ELF-1 (cell line): ENCODE data around the gene TNPO2.
"Not testable (repeated sequence)": the region's sequence is repeated elsewhere in the genome, so short reads cannot be mapped to it uniquely, and the experiment has no call there.

Experiments
- DNase-seq: peaks from one replicate; pipeline ENCODE4 v3.0.0-alpha.2; 2016; ENCODE audit warnings: low read depth, low spot score

TNPO2 gene

GRCh38 chr19:12737835-12738351 lies 14.2 kb upstream of the TNPO2 start:
- no peak for DNase-seq

GRCh38 chr19:12736995-12737834 lies 13.5 kb upstream of the TNPO2 start, which contains the start of gene GET3:
Gene GET3 (plus strand): TSS chr19:12737497. CDS start chr19:12737506, 9 bp downstream.
- DNase-seq, result peak; percentile 100

GRCh38 chr19:12733369-12734214 lies 9.9 kb upstream of the TNPO2 start:
- DNase-seq, result peak; percentile 34

GRCh38 chr19:12731337-12731736 lies 7.6 kb upstream of the TNPO2 start:
- no peak for DNase-seq

GRCh38 chr19:12730064-12730463 lies 6.3 kb upstream of the TNPO2 start:
- no peak for DNase-seq

GRCh38 chr19:12727745-12728433 lies 4.2 kb upstream of the TNPO2 start:
- DNase-seq, result no peak

GRCh38 chr19:12726988-12727316 lies 3.2 kb upstream of the TNPO2 start:
- DNase-seq, result no peak

GRCh38 chr19:12725612-12726011 lies 1.9 kb upstream of the TNPO2 start:
- DNase-seq, result not testable (repeated sequence)

- DNase-seq, result no peak
Observed at GRCh38 chr19:12723381-12723640, 421 bp downstream of the TNPO2 start.

GRCh38 chr19:12722566-12723380 lies 959 bp downstream of the TNPO2 start:
- DNase-seq, result peak; percentile 98

- DNase-seq, result peak; percentile 66
Observed at GRCh38 chr19:12721656-12722565, 1.8 kb downstream of the TNPO2 start.

GRCh38 chr19:12720851-12721655 lies 2.7 kb downstream of the TNPO2 start:
- peak; percentile 27 for DNase-seq

GRCh38 chr19:12720296-12720695 lies 3.4 kb downstream of the TNPO2 start:
- no peak for DNase-seq

GRCh38 chr19:12715929-12716328 lies 7.8 kb downstream of the TNPO2 start:
- DNase-seq, result no peak

GRCh38 chr19:12715102-12715501 lies 8.6 kb downstream of the TNPO2 start:
- DNase-seq, result no peak

GRCh38 chr19:12713304-12713703 lies 10.4 kb downstream of the TNPO2 start:
- DNase-seq, result not testable (repeated sequence)

GRCh38 chr19:12712077-12712476 lies 11.7 kb downstream of the TNPO2 start:
- not testable (repeated sequence) for DNase-seq

- DNase-seq, result no peak
Observed at GRCh38 chr19:12711187-12711586, 12.5 kb downstream of the TNPO2 start.

- DNase-seq, result no peak
Observed at GRCh38 chr19:12708641-12709040, 15.1 kb downstream of the TNPO2 start.
